OCI-LY7 (cell line): ENCODE results near the gene KCNB1.

Experiments used
- EZH2phosphoT487 ChIP-seq: fragments of 200-600 bp; sonication (generic); IDR thresholded peaks from 2 replicates; pipeline ENCODE4 v1.6.1; 2018; ENCODE audit warnings: low read depth, borderline replicate concordance, mild to moderate bottlenecking, mixed run types, antibody characterized with exemption, low read length, moderate library complexity, mixed read lengths
- TF ChIP-seq, protein P1 (sequence below): fragments of 200-600 bp; sonication (generic); conservative IDR thresholded peaks from 2 replicates; pipeline ENCODE4 v1.5.1; 2014; ENCODE audit warnings: mild to moderate bottlenecking, antibody characterized with exemption, low read length, moderate library complexity, mixed read lengths

DNA sequence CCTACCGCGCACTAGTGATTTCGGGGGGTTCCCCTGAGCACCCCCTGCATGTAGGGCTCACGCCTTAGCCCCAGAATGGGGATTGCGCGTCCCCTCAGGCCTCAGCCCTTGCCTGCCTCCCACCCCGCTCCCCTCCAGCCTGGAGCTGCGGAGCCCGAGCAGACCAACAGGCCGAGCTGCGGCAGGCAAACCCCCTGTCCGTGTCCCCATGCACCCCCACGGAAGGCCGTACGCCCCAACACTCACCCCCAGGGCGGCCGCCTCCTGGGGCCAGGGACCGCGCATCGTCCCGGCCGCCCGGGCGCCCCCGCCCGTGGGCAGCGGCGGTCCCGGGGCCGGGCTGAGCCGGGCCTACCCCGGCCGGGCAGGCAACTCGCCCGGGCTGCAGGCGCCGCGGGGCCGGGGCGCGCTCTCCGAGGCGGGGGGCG is 1.2 kb upstream of the KCNB1 start:
- TF ChIP-seq, protein P1, sequence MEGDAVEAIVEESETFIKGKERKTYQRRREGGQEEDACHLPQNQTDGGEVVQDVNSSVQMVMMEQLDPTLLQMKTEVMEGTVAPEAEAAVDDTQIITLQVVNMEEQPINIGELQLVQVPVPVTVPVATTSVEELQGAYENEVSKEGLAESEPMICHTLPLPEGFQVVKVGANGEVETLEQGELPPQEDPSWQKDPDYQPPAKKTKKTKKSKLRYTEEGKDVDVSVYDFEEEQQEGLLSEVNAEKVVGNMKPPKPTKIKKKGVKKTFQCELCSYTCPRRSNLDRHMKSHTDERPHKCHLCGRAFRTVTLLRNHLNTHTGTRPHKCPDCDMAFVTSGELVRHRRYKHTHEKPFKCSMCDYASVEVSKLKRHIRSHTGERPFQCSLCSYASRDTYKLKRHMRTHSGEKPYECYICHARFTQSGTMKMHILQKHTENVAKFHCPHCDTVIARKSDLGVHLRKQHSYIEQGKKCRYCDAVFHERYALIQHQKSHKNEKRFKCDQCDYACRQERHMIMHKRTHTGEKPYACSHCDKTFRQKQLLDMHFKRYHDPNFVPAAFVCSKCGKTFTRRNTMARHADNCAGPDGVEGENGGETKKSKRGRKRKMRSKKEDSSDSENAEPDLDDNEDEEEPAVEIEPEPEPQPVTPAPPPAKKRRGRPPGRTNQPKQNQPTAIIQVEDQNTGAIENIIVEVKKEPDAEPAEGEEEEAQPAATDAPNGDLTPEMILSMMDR, result no peak
- TF ChIP-seq EZH2phosphoT487, result no peak
